Fibroblast of the conjunctiva (primary cell): ENCODE measurements around the gene PKP1.
"Not testable (repeated sequence)": the region's sequence is repeated elsewhere in the genome, so short reads cannot be mapped to it uniquely, and the experiment has no call there.

Experiments used
- DNase-seq: peaks from one replicate; pipeline ENCODE4 v3.0.0-alpha.2; 2010; ENCODE audit warnings: low read depth

PKP1 gene, protein sequence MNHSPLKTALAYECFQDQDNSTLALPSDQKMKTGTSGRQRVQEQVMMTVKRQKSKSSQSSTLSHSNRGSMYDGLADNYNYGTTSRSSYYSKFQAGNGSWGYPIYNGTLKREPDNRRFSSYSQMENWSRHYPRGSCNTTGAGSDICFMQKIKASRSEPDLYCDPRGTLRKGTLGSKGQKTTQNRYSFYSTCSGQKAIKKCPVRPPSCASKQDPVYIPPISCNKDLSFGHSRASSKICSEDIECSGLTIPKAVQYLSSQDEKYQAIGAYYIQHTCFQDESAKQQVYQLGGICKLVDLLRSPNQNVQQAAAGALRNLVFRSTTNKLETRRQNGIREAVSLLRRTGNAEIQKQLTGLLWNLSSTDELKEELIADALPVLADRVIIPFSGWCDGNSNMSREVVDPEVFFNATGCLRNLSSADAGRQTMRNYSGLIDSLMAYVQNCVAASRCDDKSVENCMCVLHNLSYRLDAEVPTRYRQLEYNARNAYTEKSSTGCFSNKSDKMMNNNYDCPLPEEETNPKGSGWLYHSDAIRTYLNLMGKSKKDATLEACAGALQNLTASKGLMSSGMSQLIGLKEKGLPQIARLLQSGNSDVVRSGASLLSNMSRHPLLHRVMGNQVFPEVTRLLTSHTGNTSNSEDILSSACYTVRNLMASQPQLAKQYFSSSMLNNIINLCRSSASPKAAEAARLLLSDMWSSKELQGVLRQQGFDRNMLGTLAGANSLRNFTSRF

DNA sequence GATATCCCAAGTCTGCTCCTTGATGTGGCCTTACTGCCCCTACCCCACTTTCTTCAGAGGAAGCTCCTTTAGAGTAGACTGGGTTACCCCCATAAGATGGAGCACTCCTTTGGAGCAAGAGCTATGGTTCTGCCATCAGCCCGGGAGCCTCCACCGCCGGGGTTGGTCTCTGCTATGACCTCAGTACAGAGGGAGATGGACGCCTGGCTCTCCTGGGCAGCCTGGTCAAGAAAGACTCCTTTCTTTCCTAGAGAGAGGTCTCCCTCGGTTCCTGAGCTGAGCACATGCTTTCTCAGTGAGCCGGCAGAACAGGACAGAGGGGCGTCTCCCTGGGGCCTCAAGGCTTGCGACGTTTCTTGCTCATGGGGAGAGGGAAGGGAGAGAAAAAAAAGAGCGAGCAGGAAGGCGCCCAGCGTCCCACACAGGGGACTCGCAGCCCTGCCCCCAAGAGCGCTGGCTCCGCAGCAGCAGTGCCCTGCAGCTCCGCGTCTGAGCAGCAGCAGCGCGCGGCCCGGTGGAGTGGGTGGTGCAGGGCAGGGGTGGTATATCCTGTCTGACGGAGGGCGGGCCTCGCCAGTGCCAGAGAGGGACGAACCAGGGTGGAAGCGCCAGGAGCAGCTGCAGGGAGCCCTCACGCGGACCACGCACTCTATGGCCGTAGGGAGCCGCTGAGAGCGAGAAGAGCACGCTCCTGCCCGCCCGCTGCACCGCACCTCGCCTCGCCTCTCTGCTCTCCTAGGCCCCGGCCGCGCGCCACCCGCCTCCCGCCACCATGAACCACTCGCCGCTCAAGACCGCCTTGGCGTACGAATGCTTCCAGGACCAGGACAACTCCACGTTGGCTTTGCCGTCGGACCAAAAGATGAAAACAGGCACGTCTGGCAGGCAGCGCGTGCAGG, at the start of gene PKP1:
PKP1 (plus strand) TSS at position 576 of the 899 bp plus-strand sequence; CDS start at position 773, 197 bp downstream.
- no peak for DNase-seq

DNA sequence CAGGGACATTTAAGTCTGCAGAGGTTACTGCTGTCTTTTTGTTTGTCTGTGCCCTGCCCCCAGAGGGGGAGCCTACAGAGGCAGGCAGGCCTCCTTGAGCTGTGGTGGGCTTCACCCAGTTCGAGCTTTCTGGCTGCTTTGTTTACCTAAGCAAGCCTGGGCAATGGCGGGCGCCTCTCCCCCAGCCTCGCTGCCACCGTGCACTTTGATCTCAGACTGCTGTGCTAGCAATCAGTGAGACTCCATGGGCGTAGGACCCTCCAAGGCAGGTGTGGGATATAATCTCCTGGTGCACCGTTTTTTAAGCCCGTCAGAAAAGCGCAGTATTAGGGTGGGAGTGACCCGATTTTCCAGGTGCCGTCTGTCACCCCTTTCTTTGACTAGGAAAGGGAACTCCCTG, 43.7 kb upstream of the PKP1 start:
- DNase-seq = not testable (repeated sequence)

DNA sequence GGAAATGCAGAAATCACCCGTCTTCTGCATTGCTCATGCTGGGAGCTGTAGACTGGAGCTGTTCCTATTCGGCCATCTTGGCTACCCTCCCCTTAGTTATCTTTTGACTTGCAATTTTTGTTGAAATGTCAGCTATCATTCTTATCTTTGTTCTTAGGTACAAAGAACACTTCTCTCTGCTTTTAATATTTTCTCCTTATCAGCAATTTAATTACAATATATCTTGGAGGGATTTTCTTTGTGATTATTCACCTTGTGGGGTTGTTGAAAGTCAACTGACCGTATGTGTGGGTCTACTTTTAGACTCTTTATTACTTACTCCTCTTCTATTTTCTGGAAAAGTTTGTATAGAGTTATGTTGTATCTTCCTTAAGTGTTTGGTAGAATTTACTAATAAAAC, 43.1 kb upstream of the PKP1 start:
- DNase-seq = no peak

DNA sequence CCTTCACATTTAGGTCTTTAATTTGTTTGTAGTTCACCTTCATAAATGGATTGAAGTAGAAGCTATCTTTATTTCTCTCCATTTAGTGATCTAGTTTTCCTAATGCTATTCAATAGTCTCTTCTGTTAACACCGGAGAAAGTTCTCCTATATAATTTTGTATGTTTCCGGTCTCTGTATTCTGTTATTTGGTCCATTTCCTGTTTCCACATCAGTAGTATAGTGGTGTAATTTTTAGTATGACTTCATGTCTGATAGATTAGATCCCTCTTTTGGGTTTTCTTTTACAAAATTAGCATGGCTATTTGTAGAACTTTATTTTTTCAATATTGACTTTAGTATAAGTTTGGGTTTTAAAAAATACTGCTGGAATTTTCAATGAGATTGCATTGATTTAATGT, 41.6 kb upstream of the PKP1 start:
- no peak for DNase-seq

DNA sequence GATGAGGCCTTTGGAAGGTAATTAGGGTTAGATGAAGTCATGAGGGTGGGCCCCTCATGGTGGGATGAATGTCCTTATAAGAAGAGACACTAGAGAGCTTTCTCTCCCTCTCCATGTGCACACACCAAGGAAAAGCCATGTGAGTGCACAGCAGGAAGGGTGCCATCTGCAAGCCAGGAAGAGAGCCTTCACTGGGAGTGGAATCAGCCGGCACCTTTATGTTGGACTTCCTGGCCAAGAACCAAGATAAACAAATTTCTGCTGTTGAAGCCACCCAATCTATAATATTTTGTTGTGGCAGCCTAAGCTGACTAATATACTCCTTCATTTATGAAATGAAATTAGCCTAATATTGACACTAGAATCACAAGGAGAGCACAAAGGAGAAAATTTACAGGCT, 38.2 kb upstream of the PKP1 start:
- DNase-seq = no peak

DNA sequence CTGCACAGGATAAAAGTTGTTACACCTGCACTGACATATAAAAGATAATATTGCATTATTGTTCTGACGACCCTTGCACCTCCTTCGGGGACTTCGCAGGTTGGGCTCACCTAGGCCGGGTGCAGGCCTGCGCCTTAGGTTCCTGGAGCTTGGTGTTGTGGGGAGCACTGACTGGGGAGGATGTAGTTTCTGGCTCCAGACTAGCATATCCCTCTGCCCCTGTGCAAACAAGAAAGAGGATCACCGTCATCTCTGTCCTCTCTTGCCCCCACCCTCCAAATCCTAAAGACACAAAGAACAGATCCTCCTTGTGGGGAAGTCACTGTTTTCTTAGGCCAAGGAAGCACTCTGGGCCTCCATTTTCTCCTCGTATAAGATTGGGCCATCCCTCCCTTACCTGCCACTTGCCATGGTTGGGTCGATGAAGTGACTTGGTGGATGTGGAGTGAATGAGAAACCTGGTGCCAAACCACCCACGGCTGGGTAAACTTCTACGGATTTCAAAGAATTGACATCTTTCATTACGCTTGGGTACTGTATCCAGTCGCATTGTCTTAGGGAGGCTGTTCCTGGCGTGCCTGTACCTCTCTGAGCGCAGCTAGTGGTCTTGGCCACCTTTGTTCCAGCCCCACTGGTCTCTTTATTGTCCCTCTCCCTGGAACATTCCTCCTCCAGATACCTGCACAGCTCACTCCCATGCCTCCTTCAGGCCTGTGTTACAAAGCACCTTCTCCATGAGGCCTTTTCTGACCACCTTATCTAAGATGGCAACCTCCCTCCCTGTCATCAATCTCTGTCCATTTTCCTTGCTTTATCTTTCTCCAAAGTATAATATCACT, 34.4 kb upstream of the PKP1 start:
- DNase-seq = no peak

DNA sequence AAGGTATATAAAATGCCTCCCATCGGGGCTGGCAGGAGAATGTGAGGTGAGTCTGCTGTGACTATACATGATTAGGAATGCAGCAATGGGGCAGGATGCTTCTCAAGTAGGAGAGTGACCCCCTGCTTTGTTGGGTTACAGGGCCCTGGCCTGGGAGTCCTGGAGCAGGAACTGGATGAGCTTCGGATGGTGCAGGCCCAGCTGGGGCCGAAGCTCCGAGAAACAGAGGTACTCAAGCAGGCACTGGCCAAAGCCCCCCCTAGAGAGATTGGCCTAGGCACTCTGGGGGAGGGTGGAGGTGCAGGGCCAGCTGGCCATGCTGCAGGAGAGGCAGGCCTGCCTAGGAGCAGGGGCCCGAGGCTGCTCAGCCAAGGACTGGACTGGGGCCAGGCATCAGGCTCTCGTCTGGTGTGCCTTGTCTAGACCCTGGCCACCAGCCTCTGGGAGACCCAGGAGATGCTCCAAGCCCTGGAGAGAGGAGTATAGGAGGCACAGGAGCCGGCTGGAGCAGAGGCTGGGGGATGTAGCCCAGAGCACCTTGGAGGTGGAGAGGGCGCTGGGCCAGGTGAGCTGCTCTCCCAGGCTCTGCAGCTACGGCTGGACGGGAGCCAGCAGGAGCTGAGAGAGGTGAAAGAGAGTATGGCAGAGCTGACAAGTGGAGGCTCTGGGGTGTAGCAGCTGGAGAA, 32.8 kb upstream of the PKP1 start:
- DNase-seq = no peak

DNA sequence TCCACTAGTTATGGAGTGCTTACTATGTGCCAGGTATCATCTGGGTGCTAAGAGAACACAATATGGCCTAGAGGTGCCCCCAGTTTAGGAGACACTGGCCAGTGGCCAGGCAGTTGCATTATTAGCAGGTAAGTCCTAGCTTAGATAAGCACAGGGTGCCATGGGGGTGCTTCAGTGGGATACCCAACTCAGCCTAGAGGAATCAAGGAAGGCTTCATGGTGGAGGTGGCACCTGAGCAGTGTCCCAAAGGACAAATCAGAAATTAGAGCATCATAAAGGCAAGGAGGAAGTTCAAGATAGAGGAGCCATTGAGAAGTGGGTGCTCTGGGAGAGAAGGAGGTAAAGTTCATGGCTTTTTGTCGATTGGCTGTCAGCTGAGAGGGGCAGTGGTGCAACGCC, 31.9 kb upstream of the PKP1 start:
- DNase-seq = no peak

DNA sequence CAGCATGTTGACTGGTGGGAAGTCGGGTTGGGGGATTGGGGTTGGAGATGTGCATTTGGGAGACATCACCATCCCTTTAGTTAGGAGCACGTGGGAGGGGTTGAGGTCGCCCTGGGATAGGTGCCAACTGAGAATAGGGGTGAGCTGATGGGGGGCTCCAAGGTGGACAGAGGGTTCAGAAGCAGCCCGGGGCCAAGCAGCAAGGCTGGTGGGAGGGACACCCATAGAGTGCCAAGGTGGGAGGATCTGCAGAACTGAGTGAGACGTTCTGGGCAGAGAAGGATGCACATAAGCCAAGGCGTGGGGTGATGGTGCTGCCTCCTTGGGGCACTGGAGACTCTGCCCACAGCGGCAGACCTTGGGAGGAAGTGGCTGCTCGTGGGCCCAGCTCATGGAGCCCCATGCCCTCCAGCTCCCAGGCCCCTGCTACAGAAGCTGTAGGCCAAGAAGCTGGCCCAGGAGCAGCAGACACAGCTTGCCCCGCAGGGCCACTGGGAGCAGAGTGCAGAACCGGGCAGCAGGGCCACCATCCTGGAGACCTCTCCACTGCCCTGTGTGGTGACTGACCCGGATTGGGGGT, 31.4 kb upstream of the PKP1 start:
- no peak for DNase-seq

DNA sequence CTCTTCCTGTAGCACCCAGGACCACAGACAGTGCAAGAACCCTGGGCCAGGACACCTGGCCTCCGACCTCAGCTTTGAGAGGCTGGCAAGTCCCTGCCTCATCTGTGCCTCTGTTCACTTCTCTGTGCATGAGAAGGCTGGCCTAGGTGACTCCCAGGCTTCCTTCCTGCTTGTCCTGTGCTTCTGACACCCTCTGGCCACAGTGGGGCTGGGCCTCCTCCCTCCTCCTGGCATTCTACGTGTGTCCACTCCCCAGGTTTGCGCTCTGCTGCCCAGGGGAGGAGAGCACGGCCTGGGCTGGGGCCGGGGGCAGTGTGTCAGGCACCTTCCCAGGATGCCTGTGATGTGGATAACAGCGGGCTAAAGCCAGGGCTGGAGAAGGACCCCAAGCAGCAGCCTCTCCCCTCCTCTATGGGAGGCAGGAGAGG, 30.3 kb upstream of the PKP1 start:
- DNase-seq = no peak

DNA sequence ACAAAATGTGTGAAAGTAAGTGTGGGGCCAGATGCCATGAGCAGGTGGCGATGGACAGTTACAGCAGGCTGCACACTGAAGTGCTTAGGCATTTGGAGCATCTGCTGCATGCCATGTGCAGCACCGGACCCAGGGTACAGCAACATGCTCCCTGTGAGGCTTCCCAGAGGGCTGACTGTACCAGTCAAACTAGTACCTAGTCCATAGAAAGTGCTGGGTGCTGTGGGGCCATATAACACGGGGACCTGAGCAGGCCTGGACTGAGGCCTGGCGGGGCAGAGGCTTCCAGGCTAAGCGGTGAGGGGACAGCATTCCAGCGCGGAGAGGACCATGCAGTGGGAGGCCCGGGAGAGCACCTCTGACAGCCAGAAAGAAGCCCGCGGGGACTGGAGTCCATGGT, 29.9 kb upstream of the PKP1 start:
- no peak for DNase-seq

DNA sequence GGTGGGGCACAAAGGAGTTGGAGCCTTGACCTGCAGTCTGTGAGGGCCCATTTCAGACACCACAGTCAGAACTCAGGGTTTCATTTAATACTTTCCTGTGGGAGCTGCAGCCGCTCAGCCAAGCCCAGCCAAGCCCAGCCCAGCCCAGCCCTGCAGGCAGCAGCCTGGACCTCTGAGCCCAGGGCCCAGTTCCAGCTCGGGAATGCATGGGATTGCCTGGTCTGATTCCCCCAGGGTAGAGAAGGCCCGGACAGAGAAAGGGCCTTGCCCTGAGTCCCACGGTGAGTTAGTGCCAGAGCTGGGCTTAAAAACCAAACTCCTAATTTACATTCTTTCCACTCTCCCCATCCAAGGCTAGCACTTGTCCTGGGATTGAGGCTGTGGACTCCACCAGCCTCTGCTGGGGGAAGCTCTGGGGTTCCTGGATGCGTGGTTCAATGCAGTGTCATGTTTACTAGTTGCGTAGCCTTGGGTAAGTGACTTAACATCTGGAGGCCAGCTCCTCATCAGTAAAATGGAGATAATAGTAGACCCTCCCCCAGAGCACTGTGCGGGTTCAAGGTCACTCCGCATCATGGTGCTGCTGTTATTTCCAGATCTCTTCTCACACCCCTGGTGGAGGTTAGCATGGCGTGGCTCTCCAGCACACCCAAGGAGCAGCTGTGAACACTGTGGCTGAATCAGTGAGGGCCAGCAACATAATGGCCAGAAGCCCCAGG, 29.2 kb upstream of the PKP1 start:
- no peak for DNase-seq

DNA sequence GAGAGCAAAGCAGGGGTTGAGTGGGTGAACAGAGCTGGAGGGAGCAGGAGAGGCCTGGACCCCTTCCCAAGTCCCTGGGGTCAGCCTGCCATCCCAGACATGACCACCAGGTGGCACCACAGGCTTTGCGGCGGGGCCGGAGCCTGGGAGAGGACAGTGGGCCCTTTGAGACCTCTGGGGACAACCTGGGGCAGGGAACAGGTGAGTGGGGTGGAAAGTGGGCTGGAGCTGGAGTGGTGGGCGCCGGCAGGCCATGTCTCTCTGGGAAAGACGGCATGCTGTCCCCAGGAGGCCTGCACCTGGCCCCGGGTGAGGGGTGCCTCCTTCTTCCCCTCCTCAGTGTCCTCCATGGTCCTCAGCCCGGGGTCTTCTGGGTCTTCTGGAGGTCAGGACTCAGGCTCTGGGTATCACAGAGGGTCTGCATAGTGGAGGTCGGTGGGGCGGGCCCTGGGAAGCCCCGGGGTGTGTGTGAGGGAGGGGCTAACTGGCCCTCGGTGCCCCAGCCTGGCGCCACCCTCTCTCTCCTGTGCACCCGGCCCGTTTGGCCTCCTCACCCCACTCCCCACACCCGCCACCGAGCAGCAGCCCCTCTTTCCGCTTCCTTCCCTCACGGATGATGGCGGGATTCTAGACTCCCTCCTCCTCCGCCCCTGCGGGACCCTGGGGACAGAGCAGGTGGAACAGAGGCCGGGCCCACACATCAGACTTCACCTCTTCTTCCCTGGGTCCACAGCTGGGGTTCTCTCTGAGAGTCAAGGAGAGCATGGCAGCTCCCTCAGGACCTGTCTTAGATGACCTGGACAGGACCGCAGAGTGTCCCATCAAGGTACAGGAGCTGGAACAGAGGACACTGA, 28.5 kb upstream of the PKP1 start:
- DNase-seq = no peak

DNA sequence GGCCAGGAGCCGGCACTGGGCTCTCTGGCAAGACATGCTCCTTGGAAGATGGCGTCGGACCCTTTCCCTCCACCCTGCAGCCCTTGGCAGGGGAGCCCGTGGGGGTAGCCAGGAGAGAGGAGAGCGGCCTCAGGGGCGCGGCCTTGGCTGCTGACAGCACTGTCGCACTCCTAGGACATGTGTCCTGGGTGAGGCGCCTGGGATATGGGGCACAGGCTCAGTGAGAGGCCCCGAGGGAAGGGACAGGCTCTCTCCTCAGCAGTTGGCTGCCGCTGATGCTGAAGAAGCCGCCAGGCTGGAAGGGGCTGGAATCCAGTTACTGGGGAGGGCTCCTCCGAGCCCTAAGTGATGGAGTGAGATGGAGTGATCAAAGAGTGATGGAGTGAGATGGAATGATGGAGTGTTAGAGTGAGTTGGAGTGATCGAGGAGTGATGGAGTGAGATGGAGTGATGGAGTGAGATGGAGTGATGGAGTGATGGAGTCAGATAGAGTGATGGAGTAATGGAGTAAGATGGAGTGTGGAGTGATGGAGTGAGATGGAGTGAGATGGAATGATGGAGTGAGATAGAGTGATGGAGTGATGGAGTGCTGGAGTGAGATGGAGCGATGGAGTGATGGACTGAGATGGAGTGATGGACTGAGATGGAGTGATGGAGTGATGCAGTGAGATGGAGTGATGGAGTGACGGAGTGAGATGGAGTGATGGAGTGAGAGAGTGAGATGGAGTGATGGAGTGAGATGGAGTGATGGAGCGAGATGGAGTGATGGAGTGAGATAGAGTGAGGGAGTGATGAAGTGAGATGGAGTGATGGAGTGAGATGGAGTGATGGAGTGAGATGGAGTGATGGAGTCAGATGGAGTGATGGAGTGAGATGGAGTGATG, 27.6 kb upstream of the PKP1 start:
- no peak for DNase-seq

DNA sequence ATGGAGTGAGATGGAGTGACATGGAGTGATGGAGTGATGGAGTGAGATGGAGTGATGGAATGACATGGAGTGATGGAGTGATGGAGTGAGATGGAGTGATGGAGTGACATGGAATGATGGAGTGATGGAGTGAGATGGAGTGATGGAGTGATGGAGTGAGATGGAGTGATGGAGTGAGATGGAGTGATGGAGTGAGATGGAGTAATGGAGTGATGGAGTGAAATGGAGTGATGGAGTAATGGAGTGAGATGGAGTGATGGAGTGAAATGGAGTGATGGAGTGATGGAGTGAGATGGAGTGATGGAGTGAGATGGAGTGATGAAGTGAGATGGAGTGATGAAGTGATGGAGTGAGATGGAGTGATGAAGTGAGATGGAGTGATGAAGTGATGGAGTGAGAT, 25.2 kb upstream of the PKP1 start:
- not testable (repeated sequence) for DNase-seq

DNA sequence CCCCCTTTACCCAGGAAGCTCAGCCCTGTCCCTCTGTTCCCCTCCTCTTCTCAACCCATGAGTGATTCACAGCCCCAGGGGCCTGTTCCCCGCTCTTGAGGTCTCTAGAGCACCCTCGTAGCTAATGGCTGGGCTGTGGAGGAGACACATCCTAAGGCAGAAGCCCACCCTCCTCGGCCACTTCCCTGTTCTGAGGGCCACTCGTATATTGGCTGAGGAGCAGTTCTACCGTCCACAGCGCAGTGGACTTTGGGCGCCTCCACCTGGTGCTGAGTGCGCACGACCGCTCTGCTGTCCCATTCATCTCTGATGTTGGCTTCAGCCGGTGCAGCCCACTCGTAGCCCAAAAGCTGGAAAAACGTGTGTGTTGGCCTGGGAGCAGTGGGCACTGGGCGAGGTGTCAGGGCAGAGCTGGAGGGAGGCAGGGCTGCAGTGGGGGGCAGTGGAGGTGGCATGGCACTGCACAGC, 24.5 kb upstream of the PKP1 start:
- DNase-seq = no peak

DNA sequence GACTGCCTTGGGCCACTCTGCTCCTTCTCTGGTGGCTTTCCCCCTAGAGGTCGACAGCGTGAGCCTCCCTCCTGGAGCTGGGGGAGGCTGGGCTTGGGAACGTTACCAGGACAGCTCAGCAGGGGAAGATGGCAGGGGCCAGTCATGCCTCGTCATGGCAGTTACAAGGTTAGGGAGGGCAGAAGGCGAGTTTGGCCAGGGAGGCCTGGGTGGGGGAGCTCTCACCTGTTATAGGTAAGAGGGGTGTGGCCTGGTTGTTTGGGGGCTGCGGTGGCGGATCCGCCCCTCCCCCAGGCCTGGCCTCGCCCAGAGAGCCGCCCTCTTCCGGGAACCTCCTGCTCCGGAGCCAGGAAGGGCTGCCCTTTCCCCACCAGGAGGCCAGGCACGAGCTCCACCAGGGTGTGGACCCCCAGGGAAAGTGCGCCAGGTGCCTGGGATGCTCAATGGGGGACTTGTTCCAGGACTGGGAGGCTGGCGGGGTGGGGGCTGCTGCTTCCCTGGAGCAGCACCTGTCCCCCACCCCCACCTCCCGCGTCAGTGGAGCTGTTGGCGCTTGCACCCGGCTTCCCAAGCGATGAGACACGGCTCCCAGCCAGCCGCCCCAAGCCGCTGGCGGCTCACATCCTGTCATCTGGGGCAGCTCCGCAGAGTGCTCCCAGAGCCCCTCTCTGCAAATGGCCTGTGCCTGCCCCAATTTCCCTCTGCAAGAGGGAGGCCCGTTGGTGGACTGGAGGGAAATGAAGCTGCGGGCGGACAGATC, 23.6 kb upstream of the PKP1 start:
- no peak for DNase-seq
